ENCODE measurements around the gene LAMTOR5.

- TF ChIP-seq, protein P1, sequence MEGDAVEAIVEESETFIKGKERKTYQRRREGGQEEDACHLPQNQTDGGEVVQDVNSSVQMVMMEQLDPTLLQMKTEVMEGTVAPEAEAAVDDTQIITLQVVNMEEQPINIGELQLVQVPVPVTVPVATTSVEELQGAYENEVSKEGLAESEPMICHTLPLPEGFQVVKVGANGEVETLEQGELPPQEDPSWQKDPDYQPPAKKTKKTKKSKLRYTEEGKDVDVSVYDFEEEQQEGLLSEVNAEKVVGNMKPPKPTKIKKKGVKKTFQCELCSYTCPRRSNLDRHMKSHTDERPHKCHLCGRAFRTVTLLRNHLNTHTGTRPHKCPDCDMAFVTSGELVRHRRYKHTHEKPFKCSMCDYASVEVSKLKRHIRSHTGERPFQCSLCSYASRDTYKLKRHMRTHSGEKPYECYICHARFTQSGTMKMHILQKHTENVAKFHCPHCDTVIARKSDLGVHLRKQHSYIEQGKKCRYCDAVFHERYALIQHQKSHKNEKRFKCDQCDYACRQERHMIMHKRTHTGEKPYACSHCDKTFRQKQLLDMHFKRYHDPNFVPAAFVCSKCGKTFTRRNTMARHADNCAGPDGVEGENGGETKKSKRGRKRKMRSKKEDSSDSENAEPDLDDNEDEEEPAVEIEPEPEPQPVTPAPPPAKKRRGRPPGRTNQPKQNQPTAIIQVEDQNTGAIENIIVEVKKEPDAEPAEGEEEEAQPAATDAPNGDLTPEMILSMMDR (conservative IDR thresholded peaks at IDR 0.05; ENCODE audit: low read depth, low read length): no peak
- no peak for TF ChIP-seq EZH2 (IDR thresholded peaks at IDR 0.05; ENCODE audit: borderline replicate concordance, low read depth, low read length, poor library complexity, severe bottlenecking)
Measured at GRCh38 chr1:110425612-110426152, 18.2 kb upstream of the LAMTOR5 start.

Data from A673 (cell line).